NB4 (cell line): ENCODE results near the gene TACC3.

Source experiments
- DNase-seq: peaks from one replicate; pipeline ENCODE4 v3.0.0; 2010; ENCODE audit warnings: low read depth
- H3K4me3 ChIP-seq: one replicate; pipeline ENCODE4 v1.5.1; 2011; ENCODE audit warnings: mild to moderate bottlenecking, low read depth, low read length, moderate library complexity
- MYC ChIP-seq: IDR thresholded peaks from 2 replicates; pipeline ENCODE4 v1.6.1; 2011; ENCODE audit warnings: low read depth, low read length
- POLR2A ChIP-seq: IDR thresholded peaks from 2 replicates; pipeline ENCODE4 v1.6.1; 2011; ENCODE audit warnings: mild to moderate bottlenecking; ENCODE audit not compliant: insufficient read length; ENCODE audit errors: extremely low read depth
- TF ChIP-seq, protein P1 (sequence below): IDR thresholded peaks from 2 replicates; pipeline ENCODE4 v1.6.1; 2011; ENCODE audit warnings: low read depth, low read length
- TF ChIP-seq, protein P2 (sequence below): IDR thresholded peaks from one replicate; pipeline ENCODE4 v1.5.1; 2012; ENCODE audit warnings: low read depth, low read length

Gene TACC3

GRCh38 chr4:1739358-1739757, 18.0 kb downstream of the TACC3 start:
- no peak for DNase-seq
- TF ChIP-seq MYC (no peak), POLR2A (no peak)
- TF ChIP-seq, protein P1, sequence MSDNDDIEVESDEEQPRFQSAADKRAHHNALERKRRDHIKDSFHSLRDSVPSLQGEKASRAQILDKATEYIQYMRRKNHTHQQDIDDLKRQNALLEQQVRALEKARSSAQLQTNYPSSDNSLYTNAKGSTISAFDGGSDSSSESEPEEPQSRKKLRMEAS: no peak
- TF ChIP-seq, protein P2, sequence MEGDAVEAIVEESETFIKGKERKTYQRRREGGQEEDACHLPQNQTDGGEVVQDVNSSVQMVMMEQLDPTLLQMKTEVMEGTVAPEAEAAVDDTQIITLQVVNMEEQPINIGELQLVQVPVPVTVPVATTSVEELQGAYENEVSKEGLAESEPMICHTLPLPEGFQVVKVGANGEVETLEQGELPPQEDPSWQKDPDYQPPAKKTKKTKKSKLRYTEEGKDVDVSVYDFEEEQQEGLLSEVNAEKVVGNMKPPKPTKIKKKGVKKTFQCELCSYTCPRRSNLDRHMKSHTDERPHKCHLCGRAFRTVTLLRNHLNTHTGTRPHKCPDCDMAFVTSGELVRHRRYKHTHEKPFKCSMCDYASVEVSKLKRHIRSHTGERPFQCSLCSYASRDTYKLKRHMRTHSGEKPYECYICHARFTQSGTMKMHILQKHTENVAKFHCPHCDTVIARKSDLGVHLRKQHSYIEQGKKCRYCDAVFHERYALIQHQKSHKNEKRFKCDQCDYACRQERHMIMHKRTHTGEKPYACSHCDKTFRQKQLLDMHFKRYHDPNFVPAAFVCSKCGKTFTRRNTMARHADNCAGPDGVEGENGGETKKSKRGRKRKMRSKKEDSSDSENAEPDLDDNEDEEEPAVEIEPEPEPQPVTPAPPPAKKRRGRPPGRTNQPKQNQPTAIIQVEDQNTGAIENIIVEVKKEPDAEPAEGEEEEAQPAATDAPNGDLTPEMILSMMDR: no peak
- H3K4me3 ChIP-seq: no peak overlapping the region

GRCh38 chr4:1740021-1740545, 18.8 kb downstream of the TACC3 start:
- TF ChIP-seq POLR2A: no peak
- TF ChIP-seq MYC: no peak
- TF ChIP-seq, protein P2: no peak
- TF ChIP-seq, protein P1: no peak
- H3K4me3 ChIP-seq: no peak overlapping the region
- DNase-seq: no peak

GRCh38 chr4:1741208-1741607, 19.9 kb downstream of the TACC3 start:
- TF ChIP-seq, protein P2: no peak
- TF ChIP-seq MYC (no peak), POLR2A (no peak)
- TF ChIP-seq, protein P1: no peak
- DNase-seq: no peak

DNA sequence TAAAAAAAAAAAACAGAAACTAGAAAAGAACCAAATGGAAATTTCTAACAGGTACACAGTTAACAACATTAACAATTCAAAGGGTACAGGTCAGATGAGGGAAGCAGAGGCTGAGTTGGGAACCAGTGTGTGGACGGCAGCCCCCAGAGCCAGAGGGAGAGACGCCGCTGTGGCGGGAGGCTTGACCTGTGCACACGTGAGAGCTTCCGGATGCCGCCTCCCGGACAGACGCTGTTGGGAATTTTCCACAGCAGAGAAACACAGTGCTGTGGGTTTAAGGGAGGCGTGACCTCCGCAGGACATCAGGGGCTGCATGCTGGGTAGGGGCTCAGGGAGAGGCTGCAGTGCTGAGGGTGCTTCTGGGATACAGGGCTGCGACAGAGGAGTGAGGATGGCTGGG, 22.2 kb downstream of the TACC3 start:
- TF ChIP-seq MYC (no peak), POLR2A (no peak)
- TF ChIP-seq, protein P2: no peak
- TF ChIP-seq, protein P1: no peak
- DNase-seq: no peak
- no peak overlapping the region for H3K4me3 ChIP-seq

More at GRCh38 chr4:1741208-1741607, 19.9 kb downstream of the TACC3 start:
- H3K4me3 ChIP-seq: no peak overlapping the region

GRCh38 chr4:1743975-1744374, 22.7 kb downstream of the TACC3 start:
- TF ChIP-seq, protein P1: no peak
- TF ChIP-seq, protein P2: no peak
- no peak overlapping the region for H3K4me3 ChIP-seq
- no peak for DNase-seq

GRCh38 chr4:1744552-1744951, 23.2 kb downstream of the TACC3 start:
- DNase-seq: no peak
- TF ChIP-seq MYC: no peak
- no peak for TF ChIP-seq POLR2A
- TF ChIP-seq, protein P2: no peak
- TF ChIP-seq, protein P1: no peak

More at GRCh38 chr4:1744552-1744951, 23.2 kb downstream of the TACC3 start:
- H3K4me3 ChIP-seq: no peak overlapping the region
